ENCODE measurements around the gene SP3.

The SP3 gene

GRCh38 chr2:173874003-173874893 lies 90.9 kb downstream of the SP3 start:
- Histone ChIP-seq H3K9me3 (ENCODE audit: insufficient read depth, low read length) (no peaks in the 10 kb centered on the region), H3K4me3 (ENCODE audit: insufficient read length, low read depth) (no peak overlapping the region), H3K9ac (ENCODE audit: insufficient read length, low read depth) (no peak overlapping the region), H3K4me1 (ENCODE audit: insufficient read depth, insufficient read length) (no peaks in the 10 kb centered on the region), H3K36me3 (ENCODE audit: insufficient read depth, insufficient read length, low read length) (no peaks in the 10 kb centered on the region), H3K27me3 (ENCODE audit: insufficient read depth, insufficient read length) (no peaks in the 10 kb centered on the region)
- TF ChIP-seq SUZ12 (IDR thresholded peaks at IDR 0.05; ENCODE audit: extremely low read depth, insufficient read depth, insufficient read length) (no peak), YY1 (IDR thresholded peaks at IDR 0.05; ENCODE audit: insufficient read depth, insufficient read length) (no peak), ZNF274 (IDR thresholded peaks at IDR 0.05; ENCODE audit: low read depth, low read length) (no peak)
- DNase-seq (ENCODE audit: low read depth, low spot score) = no peak

DNA sequence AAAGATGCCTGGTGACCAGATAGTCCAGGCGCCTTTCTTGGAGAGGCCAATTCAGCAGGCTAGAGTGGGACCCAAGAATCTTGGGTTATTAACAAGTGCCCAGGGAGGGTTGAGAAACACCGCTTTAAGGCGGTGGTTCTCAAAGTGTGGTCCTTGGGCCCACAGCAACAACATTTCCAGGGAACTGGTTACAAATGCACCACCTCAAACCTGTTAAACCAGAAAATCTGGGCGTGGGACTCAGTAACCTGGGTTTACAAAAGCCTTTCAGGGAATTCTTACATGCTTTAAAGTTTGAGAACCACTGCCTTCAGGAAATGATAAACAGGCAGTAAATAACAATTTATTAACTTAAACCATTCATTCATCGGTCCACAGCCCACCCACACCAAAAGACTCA lies 92.5 kb downstream of the SP3 start:
- TF ChIP-seq SUZ12 (IDR thresholded peaks at IDR 0.05; ENCODE audit: extremely low read depth, insufficient read depth, insufficient read length) (no peak), YY1 (IDR thresholded peaks at IDR 0.05; ENCODE audit: insufficient read depth, insufficient read length) (no peak), ZNF274 (IDR thresholded peaks at IDR 0.05; ENCODE audit: low read depth, low read length) (no peak)
- Histone ChIP-seq H3K4me1 (ENCODE audit: insufficient read depth, insufficient read length) (no peaks in the 10 kb centered on the region), H3K36me3 (ENCODE audit: insufficient read depth, insufficient read length, low read length) (no peaks in the 10 kb centered on the region), H3K9me3 (ENCODE audit: insufficient read depth, low read length) (no peaks in the 10 kb centered on the region), H3K9ac (ENCODE audit: insufficient read length, low read depth) (no peak overlapping the region), H3K4me3 (ENCODE audit: insufficient read length, low read depth) (no peak overlapping the region), H3K27me3 (ENCODE audit: insufficient read depth, insufficient read length) (no peaks in the 10 kb centered on the region)
- no peak for DNase-seq (ENCODE audit: low read depth, low spot score)

DNA sequence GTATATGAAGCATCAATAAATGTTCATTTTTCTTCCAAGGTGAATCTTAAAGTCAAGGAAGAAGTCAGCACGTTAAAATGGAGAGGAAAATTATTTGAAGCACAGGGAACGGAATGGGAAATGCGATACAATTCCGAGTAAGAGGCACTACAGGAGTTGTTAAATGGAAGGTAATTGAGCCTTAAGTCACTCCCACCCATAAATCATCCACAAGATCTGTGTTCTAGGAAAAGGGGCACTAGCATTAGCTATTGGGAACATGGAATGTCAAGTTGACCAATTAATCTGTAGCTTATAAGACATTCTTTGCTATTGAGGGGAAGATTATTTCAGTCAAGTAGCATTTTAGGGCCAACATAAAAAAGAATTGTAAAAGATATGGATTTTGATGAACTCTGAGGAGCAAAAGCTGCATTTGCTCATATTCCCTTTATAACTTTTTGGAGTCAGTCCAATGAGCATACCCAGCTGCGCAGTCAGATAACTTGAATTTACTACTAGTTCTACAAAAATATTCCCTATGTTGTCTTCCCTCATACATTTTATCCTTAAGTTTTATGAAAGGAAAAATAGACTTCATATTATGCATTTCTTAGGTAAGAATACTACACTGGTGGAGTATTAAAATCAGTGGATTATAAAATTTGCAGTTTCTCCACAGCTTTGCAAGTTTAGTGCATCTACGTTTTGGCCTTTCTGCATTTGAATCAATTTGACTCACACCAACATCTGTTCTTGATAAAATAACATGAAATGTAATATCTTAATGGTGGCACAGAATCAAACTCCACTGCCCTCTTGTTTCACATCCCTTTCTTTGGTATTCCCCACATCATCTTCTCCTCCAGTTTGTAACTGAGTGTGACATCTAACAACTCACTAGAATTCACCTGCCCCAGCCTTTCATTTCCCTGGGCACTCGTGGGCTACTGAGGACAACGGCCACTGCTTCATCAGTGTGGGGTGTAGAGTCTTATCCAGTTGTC lies 95.6 kb downstream of the SP3 start:
- Histone ChIP-seq H3K4me3 (ENCODE audit: insufficient read length, low read depth) (no peak overlapping the region), H3K9ac (ENCODE audit: insufficient read length, low read depth) (no peak overlapping the region), H3K27me3 (ENCODE audit: insufficient read depth, insufficient read length) (no peaks in the 10 kb centered on the region), H3K4me1 (ENCODE audit: insufficient read depth, insufficient read length) (peaks cover 2% of the 10 kb centered on the region), H3K36me3 (ENCODE audit: insufficient read depth, insufficient read length, low read length) (no peaks in the 10 kb centered on the region), H3K9me3 (ENCODE audit: insufficient read depth, low read length) (no peaks in the 10 kb centered on the region)
- TF ChIP-seq ZNF274 (IDR thresholded peaks at IDR 0.05; ENCODE audit: low read depth, low read length) (no peak), YY1 (IDR thresholded peaks at IDR 0.05; ENCODE audit: insufficient read depth, insufficient read length) (no peak), SUZ12 (IDR thresholded peaks at IDR 0.05; ENCODE audit: extremely low read depth, insufficient read depth, insufficient read length) (no peak)
- no peak for DNase-seq (ENCODE audit: low read depth, low spot score)

GRCh38 chr2:173868406-173868805 lies 96.8 kb downstream of the SP3 start:
- no peaks in the 10 kb centered on the region for H3K9me3 ChIP-seq (ENCODE audit: insufficient read depth, low read length)
- TF ChIP-seq YY1 (IDR thresholded peaks at IDR 0.05; ENCODE audit: insufficient read depth, insufficient read length) = no peak
- TF ChIP-seq SUZ12 (IDR thresholded peaks at IDR 0.05; ENCODE audit: extremely low read depth, insufficient read depth, insufficient read length) = no peak
- TF ChIP-seq ZNF274 (IDR thresholded peaks at IDR 0.05; ENCODE audit: low read depth, low read length) = no peak
- H3K36me3 ChIP-seq (ENCODE audit: insufficient read depth, insufficient read length, low read length) = no peaks in the 10 kb centered on the region
- no peak for DNase-seq (ENCODE audit: low read depth, low spot score)
- no peaks in the 10 kb centered on the region for H3K27me3 ChIP-seq (ENCODE audit: insufficient read depth, insufficient read length)
- peaks cover 2% of the 10 kb centered on the region for H3K4me1 ChIP-seq (ENCODE audit: insufficient read depth, insufficient read length)
- no peak overlapping the region for H3K4me3 ChIP-seq (ENCODE audit: insufficient read length, low read depth)
- no peak overlapping the region for H3K9ac ChIP-seq (ENCODE audit: insufficient read length, low read depth)

DNA sequence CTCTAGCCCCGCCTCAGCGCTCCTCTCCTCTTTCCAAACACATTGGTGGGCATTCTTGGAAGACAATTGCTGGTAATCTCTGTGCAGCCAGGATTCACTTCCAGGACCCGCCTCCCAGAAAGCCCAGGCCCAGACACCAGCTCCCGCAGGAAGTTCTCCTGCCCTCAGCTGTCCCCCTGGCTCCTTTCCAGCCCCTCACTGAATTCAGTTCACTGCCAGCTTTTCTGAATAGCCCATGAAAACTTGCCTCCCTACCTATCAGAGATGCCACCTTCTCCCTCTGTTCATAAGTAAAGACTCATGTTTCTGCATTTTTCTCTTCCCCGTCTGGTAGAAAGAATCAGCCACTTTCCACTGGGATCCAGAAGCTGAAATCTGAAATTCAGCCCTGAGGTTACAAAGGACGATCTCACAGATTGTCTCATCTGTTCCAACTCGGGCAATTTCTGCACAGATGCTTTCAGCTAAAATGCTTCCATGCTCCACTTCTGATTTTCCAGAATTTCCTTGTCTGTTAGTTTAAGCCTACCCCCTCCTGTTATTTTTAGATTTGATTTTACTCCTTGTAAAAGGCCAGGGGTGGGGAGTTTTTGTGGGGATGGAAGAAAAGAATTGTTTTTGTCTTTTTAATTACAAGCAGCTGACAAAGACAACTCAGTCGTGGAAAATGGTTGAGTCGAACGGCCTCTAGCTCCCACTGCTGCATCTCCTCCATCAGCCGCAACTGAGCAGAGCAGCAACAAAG lies 98.1 kb downstream of the SP3 start:
- Histone ChIP-seq H3K4me1 (ENCODE audit: insufficient read depth, insufficient read length) (peaks cover 2% of the 10 kb centered on the region), H3K27me3 (ENCODE audit: insufficient read depth, insufficient read length) (no peaks in the 10 kb centered on the region), H3K4me3 (ENCODE audit: insufficient read length, low read depth) (no peak overlapping the region), H3K9me3 (ENCODE audit: insufficient read depth, low read length) (no peaks in the 10 kb centered on the region), H3K9ac (ENCODE audit: insufficient read length, low read depth) (no peak overlapping the region), H3K36me3 (ENCODE audit: insufficient read depth, insufficient read length, low read length) (no peaks in the 10 kb centered on the region)
- DNase-seq (ENCODE audit: low read depth, low spot score) = no peak
- no peak for TF ChIP-seq ZNF274 (IDR thresholded peaks at IDR 0.05; ENCODE audit: low read depth, low read length)
- TF ChIP-seq SUZ12 (IDR thresholded peaks at IDR 0.05; ENCODE audit: extremely low read depth, insufficient read depth, insufficient read length) = no peak
- TF ChIP-seq YY1 (IDR thresholded peaks at IDR 0.05; ENCODE audit: insufficient read depth, insufficient read length) = no peak

- Histone ChIP-seq H3K4me3 (ENCODE audit: insufficient read length, low read depth) (no peak overlapping the region), H3K36me3 (ENCODE audit: insufficient read depth, insufficient read length, low read length) (no peaks in the 10 kb centered on the region), H3K27me3 (ENCODE audit: insufficient read depth, insufficient read length) (no peaks in the 10 kb centered on the region), H3K4me1 (ENCODE audit: insufficient read depth, insufficient read length) (peaks cover 2% of the 10 kb centered on the region), H3K9me3 (ENCODE audit: insufficient read depth, low read length) (no peaks in the 10 kb centered on the region), H3K9ac (ENCODE audit: insufficient read length, low read depth) (no peak overlapping the region)
- TF ChIP-seq SUZ12 (IDR thresholded peaks at IDR 0.05; ENCODE audit: extremely low read depth, insufficient read depth, insufficient read length) (no peak), YY1 (IDR thresholded peaks at IDR 0.05; ENCODE audit: insufficient read depth, insufficient read length) (no peak), ZNF274 (IDR thresholded peaks at IDR 0.05; ENCODE audit: low read depth, low read length) (no peak)
- DNase-seq (ENCODE audit: low read depth, low spot score) = no peak
Measured at GRCh38 chr2:173865971-173866873, 99.0 kb downstream of the SP3 start.
